ENCODE measurements around the gene OTOGL. TPM values are rescaled to one million over a fixed set of nuclear protein-coding genes. Genes with fewer than 3 reads are reported as not detected.

The OTOGL gene
- total RNA-seq, 1 donor from 2014 or later: 0.27 TPM

DNA sequence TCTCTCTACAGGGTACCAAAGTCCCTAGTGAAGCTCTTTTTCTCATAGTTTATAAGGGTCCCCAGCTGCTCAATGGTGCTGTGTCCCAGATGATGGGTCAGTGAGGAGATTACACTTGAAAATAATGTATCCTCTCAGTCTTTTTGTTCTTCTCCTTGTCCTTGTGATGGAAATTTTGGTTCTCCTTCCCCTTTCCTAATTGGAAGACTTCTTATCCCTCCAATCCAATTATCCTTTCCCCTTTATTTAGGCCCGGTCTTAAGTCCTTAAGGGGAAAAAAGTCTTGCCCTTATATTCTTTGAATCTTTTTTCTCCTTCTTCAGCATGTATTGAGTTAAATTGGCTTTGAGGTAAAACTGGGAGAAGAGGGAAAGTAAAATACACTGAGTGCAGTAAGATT, 218.6 kb downstream of the OTOGL start:
- Mint-ChIP-seq H3K36me3 (no peaks in the 10 kb centered on the region), H3K27me3 (no peaks in the 10 kb centered on the region), H3K9me3 (no peaks in the 10 kb centered on the region), H3K4me3 (no peak overlapping the region), H3K4me1 (ENCODE audit: unreplicated experiment) (peaks cover 4% of the 10 kb centered on the region), H3K27ac (no peak overlapping the region)
- DNase-seq (ENCODE audit: extremely low spot score, unreplicated experiment): no peak
- TF ChIP-seq CTCF (conservative IDR thresholded peaks at IDR 0.05): no peak

DNA sequence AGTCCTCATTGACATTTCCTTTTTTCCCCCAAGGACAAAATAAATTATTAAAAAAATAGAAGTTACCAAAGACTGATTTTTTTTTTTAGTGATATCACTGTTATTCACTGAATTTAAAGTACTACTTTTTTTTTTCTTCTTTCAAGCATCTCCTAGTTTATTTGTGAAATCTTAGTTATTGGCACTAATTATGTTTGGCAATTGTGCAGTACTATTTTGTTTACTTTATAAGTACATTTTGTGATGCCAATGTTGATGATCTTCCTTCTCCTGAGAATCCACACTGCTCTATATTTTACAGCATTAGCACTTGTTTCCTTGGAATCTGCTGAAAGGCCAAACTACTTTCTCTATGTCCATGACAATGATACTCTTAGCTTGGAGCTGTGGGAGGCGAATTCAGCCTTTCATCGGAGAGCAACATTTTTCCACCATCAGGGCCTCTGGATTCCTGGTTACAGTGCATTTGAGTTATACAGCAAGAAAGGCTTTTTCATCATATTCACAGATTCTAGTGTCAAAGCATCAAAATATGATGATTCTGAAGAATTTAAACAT, 220.9 kb downstream of the OTOGL start:
- Mint-ChIP-seq H3K27me3 (no peaks in the 10 kb centered on the region), H3K27ac (no peak overlapping the region), H3K36me3 (no peaks in the 10 kb centered on the region), H3K4me3 (no peak overlapping the region), H3K4me1 (ENCODE audit: unreplicated experiment) (peaks cover 4% of the 10 kb centered on the region), H3K9me3 (no peaks in the 10 kb centered on the region)
- TF ChIP-seq CTCF (conservative IDR thresholded peaks at IDR 0.05): no peak
- no peak for DNase-seq (ENCODE audit: extremely low spot score, unreplicated experiment)

DNA sequence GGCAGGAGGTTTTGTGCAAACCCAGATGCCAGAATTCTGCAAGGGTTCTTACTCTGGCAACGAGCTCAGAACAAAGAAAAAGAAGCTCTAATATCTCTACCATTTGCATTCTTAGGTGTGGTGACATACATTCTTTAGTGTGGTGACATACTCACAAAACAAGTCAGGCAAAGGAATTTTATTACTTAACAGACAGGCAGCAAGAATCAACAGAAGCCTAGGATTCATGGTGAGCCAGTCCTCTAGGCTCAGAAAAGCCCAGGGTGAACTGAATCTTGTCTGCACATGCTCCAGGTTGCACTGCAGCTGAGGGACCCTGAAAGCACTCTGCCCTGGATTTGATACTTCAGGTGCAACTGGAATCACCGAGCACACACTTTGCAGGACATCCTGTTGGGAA, 222.3 kb downstream of the OTOGL start:
- DNase-seq (ENCODE audit: extremely low spot score, unreplicated experiment): no peak
- peak overlapping the region; percentile 65 for H3K4me3 Mint-ChIP-seq
- TF ChIP-seq CTCF (conservative IDR thresholded peaks at IDR 0.05): no peak
- no peaks in the 10 kb centered on the region for H3K4me1 Mint-ChIP-seq (ENCODE audit: unreplicated experiment)
- H3K27ac Mint-ChIP-seq: peak overlapping the region; percentile 91
- H3K27me3 Mint-ChIP-seq: no peaks in the 10 kb centered on the region
- no peaks in the 10 kb centered on the region for H3K36me3 Mint-ChIP-seq
- H3K9me3 Mint-ChIP-seq: no peaks in the 10 kb centered on the region

DNA sequence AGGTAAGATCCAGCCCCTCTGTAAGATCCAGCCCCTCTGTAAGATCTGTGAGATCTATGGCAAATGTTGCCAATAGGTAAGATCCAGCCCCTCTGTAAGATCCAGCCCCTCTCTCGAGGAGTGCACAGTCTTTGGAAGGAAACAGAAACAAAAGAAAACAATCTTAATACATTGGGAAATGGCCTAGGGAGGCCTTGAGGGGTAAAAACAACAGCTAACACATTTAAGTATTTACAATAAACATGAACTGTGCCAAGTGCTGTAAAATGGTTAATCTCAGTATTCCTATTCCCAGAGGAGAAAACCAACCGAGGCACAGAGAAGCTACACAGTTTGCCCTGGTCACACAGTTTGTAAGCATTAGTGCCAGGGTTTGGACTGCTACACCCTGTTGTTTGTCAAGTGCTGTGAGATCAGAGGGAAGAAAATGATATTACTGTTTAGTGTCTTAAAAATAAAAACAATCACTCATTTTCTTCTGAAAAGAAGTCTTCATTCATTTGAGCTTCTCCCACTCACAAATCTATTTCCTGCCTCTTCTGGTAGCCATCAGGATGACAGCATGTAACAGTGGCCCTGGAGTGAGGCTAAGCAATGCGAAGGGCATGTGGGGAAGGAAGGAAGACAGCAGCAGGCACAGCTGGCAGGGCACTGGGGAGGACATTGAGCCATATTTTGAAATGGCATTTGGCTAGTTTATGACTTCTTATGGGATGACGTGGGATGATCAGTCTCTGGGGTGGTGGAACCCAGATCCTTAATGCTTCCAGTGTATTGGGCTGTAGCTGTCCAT, 226.0 kb downstream of the OTOGL start:
- Mint-ChIP-seq H3K27me3 (no peaks in the 10 kb centered on the region), H3K4me3 (no peak overlapping the region), H3K36me3 (no peaks in the 10 kb centered on the region), H3K9me3 (no peaks in the 10 kb centered on the region), H3K27ac (no peak overlapping the region), H3K4me1 (ENCODE audit: unreplicated experiment) (no peaks in the 10 kb centered on the region)
- TF ChIP-seq CTCF (conservative IDR thresholded peaks at IDR 0.05): no peak
- no peak for DNase-seq (ENCODE audit: extremely low spot score, unreplicated experiment)

DNA sequence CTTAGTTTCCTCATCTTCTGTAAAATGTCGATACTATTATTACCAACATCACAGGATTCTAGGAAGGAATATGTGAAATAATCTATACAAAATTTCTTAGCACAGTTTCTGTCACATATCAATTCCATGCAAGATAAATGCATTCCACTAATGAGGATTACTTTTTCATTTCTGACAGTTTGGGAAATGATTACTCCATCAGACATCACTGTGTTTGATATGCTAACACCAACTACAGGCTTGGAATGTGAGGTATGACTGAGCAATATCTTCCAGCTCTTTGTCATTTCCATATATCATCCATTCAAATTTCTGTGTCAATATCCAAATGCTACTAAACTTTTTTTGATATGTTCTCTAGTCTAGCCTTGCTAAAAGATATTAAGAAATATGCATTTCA, 233.5 kb downstream of the OTOGL start:
- Mint-ChIP-seq H3K36me3 (no peaks in the 10 kb centered on the region), H3K4me3 (no peak overlapping the region), H3K27me3 (no peaks in the 10 kb centered on the region), H3K27ac (no peak overlapping the region), H3K4me1 (ENCODE audit: unreplicated experiment) (no peaks in the 10 kb centered on the region), H3K9me3 (no peaks in the 10 kb centered on the region)
- no peak for DNase-seq (ENCODE audit: extremely low spot score, unreplicated experiment)
- TF ChIP-seq CTCF (conservative IDR thresholded peaks at IDR 0.05): no peak

Data from type B pancreatic cell (in vitro differentiated cells).